ENCODE results near the gene TVP23C. TPM values are rescaled to one million over a fixed set of nuclear protein-coding genes. Genes with fewer than 3 reads are reported as not detected.

The TVP23C gene
- total RNA-seq, 4 donors from 2014 or later, result 3.8 to 17.0 (median 8.4) TPM

DNA sequence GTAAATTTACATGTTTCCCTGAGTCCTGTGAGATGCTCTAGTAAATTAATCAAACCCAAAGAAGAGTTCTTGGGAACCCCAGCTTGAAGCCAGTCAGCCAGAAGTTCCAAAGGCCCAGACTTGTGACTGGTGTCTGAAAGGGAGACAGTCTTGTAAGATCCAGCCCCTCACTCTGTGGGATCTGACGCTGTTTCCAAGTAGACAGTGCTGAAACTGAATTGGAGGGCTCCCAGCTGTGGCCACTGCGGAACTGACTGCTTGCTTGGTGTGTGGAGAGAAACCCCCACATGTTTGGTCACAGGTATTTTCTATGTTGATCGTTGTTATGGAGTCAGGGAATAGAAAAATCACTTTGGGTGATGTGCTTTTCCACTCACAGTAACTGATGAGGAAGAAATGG, 90.4 kb downstream of the TVP23C start:
- Histone ChIP-seq H3K36me3 (no peaks in the 10 kb centered on the region), H3K9me3 (no peaks in the 10 kb centered on the region), H3K27ac (peak overlapping the region in 3 of 4 donors; percentile 51 to 70 (median 63)), H3K4me1 (peaks cover 0 to 19% (median 0%) of the 10 kb centered on the region in 3 donors), H3K4me3 (no peak overlapping the region), H3K27me3 (no peaks in the 10 kb centered on the region)
- WGBS, 2 donors (ENCODE audit: low coverage in 1 of 2), result 40 to 68% methylated on average over 3 of the region's 3 CpGs
- no peak for ATAC-seq
- TF ChIP-seq, protein P1, sequence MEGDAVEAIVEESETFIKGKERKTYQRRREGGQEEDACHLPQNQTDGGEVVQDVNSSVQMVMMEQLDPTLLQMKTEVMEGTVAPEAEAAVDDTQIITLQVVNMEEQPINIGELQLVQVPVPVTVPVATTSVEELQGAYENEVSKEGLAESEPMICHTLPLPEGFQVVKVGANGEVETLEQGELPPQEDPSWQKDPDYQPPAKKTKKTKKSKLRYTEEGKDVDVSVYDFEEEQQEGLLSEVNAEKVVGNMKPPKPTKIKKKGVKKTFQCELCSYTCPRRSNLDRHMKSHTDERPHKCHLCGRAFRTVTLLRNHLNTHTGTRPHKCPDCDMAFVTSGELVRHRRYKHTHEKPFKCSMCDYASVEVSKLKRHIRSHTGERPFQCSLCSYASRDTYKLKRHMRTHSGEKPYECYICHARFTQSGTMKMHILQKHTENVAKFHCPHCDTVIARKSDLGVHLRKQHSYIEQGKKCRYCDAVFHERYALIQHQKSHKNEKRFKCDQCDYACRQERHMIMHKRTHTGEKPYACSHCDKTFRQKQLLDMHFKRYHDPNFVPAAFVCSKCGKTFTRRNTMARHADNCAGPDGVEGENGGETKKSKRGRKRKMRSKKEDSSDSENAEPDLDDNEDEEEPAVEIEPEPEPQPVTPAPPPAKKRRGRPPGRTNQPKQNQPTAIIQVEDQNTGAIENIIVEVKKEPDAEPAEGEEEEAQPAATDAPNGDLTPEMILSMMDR (IDR thresholded peaks at IDR 0.05), result no peak
- TF ChIP-seq POLR2AphosphoS5 (IDR thresholded peaks at IDR 0.05), result no peak
- TF ChIP-seq POLR2A (IDR thresholded peaks at IDR 0.05), result no peak
- no peak for TF ChIP-seq EP300 (IDR thresholded peaks at IDR 0.05)

DNA sequence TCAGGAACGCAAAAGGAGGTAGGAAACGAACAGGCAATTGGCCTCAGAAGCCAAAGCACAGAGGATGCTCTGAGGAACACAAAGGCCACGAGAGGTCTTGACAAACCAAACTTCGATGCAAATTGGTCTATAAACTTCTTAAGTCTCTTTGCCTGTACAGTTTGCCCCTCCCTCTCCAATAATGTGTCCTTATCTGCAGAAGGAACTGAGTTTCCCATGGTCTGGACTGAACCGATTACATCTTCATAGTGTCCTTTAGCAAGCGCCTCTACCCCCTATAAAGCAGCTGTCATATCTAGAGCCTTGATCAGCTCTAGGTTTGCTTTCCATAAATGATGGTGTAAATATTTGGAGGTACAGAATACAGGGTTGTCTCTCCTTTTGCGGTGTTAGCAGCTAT, 92.7 kb downstream of the TVP23C start:
- 33 to 50% methylated on average over 3 to 5 of the region's 7 CpGs for WGBS, 2 donors (ENCODE audit: low coverage in 1 of 2)

DNA sequence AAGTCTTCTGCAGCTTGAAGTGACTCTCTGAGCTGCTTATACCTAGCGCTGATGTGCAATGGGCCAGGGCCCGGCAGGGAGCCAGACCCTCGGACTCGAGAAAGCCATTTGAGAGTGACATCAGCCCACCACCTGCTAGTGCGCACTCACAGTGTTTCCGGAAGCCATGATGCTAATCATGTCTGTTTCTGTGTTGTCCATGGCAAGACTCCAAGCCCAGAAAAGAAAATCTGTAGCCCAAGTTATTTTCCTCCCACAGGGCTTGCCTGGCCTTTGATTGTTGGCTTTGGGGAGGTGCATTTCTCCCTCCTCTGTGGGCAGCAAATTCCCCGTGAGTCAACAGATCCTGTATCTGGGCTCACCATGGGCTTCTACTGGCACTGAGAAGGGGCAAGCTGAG, 94.0 kb downstream of the TVP23C start:
- H3K9me3 ChIP-seq, result no peaks in the 10 kb centered on the region
- H3K36me3 ChIP-seq, result no peaks in the 10 kb centered on the region
- ATAC-seq, result no peak
- H3K4me3 ChIP-seq, result no peak overlapping the region
- H3K27ac ChIP-seq, result no peak overlapping the region
- WGBS, 2 donors (ENCODE audit: low coverage in 1 of 2), result 60 to 80% methylated on average over 1 of the region's 7 CpGs
- H3K27me3 ChIP-seq, result no peaks in the 10 kb centered on the region
- TF ChIP-seq EP300 (IDR thresholded peaks at IDR 0.05), result no peak
- TF ChIP-seq POLR2A (IDR thresholded peaks at IDR 0.05), result no peak
- no peak for TF ChIP-seq POLR2AphosphoS5 (IDR thresholded peaks at IDR 0.05)
- TF ChIP-seq, protein P1 (IDR thresholded peaks at IDR 0.05), result no peak
- H3K4me1 ChIP-seq, result peaks cover 0 to 25% (median 5%) of the 10 kb centered on the region in 3 donors

More for the DNA sequence above, 92.7 kb downstream of the TVP23C start:
- no peak for ATAC-seq
- no peaks in the 10 kb centered on the region for H3K36me3 ChIP-seq
- H3K27ac ChIP-seq, result no peak overlapping the region
- H3K9me3 ChIP-seq, result no peaks in the 10 kb centered on the region
- H3K4me1 ChIP-seq, result peaks cover 0 to 19% (median 0%) of the 10 kb centered on the region in 3 donors
- TF ChIP-seq, protein P1 (IDR thresholded peaks at IDR 0.05), result no peak
- TF ChIP-seq EP300 (IDR thresholded peaks at IDR 0.05), result no peak
- TF ChIP-seq POLR2AphosphoS5 (IDR thresholded peaks at IDR 0.05), result no peak
- TF ChIP-seq POLR2A (IDR thresholded peaks at IDR 0.05), result no peak
- no peaks in the 10 kb centered on the region for H3K27me3 ChIP-seq
- H3K4me3 ChIP-seq, result no peak overlapping the region

DNA sequence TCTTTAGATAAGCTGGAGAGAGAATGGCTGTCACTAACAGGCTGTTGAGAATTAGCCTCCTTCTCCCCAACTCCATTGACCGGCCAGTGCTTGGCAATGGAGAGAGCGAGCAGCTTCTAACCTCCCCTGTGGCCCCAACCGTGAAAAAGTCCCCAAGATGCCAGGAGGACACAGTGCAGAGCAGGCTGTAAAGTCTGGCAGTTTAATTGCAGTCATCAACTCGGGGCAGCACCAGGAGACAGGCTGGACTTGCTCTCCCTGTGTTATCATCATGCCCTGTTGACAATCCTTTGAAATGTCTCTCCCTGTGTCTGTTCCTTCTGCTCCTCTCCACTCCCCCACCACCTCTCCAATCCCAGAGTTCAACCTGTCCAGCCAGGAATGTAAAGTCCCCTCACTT, 95.2 kb downstream of the TVP23C start:
- ATAC-seq, result no peak
- Histone ChIP-seq H3K27me3 (no peaks in the 10 kb centered on the region), H3K36me3 (no peaks in the 10 kb centered on the region), H3K4me3 (no peak overlapping the region), H3K9me3 (no peaks in the 10 kb centered on the region), H3K4me1 (peaks cover under 1 to 27% (median 15%) of the 10 kb centered on the region in 3 donors), H3K27ac (no peak overlapping the region)
- TF ChIP-seq, protein P1 (IDR thresholded peaks at IDR 0.05), result no peak
- TF ChIP-seq EP300 (IDR thresholded peaks at IDR 0.05) (no peak), POLR2AphosphoS5 (IDR thresholded peaks at IDR 0.05) (no peak), POLR2A (IDR thresholded peaks at IDR 0.05) (no peak)
- WGBS, 2 donors (ENCODE audit: low coverage in 1 of 2), result 27% methylated on average over 2 of the region's 4 CpGs; no CpG with 5 or more reads in 1 of the 2 donors

DNA sequence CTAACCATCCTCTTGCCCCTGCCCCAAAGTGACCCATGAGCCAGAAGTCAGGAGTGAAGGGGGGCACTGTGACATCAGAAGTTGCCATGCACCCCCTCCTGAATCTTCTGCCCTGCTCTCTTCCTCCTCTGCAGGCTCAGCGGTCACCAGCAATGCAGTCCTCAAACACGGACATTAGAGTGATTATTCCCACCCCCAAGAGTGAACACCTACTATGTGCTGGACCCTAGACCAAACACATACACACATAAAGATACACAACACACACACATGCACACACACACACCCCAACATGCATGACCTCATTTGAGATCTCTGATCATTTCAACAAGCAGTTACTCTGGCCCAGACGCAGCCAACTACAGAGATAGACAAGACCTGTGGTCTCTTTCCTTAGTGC, 95.7 kb downstream of the TVP23C start, which contains the start of gene CDRT4:
CDRT4 (minus strand) TSS at position 30 of the 400 bp plus-strand sequence. CDS start 27,383 bp downstream, outside the sequence.
- H3K4me3 ChIP-seq, result no peak within 1 kb of the TSS
- no peak for TF ChIP-seq POLR2A (IDR thresholded peaks at IDR 0.05)
- no peak for TF ChIP-seq POLR2AphosphoS5 (IDR thresholded peaks at IDR 0.05)
- no peak for TF ChIP-seq EP300 (IDR thresholded peaks at IDR 0.05)
- H3K27me3 ChIP-seq, result no peaks in the 10 kb centered on the region
- WGBS, 2 donors (ENCODE audit: low coverage in 1 of 2), result 96% methylated on average over 3 of the region's 3 CpGs; no CpG with 5 or more reads in 1 of the 2 donors
- no peak for ATAC-seq
- peaks cover 6 to 27% (median 21%) of the 10 kb centered on the region in 3 donors for H3K4me1 ChIP-seq
- peak within 1 kb of the TSS in 1 of 4 donors; percentile 16 for H3K27ac ChIP-seq
- H3K36me3 ChIP-seq, result no peaks in the 10 kb centered on the region
- H3K9me3 ChIP-seq, result no peaks in the 10 kb centered on the region

Data from gastroesophageal sphincter (tissue), 4 donors.